SKM-1 (cell line): ENCODE data around the gene TGM6.

Source experiments
- DNase-seq: peaks from one replicate; lab custom pipeline; 2025; ENCODE audit not compliant: unreplicated experiment; lab: John Stamatoyannopoulos, UW

TGM6 gene

GRCh38 chr20:2480381-2480780 is 99.7 kb downstream of the TGM6 start:
- no peak for DNase-seq
